Neural cell (in vitro differentiated cells): ENCODE results near the gene SIX4.

ENCODE experiments used
- EP300 ChIP-seq: fragments of 450-650 bp; conservative IDR thresholded peaks from 2 replicates; pipeline ENCODE4 v1.6.1; 2014; ENCODE audit warnings: antibody characterized with exemption, mild to moderate bottlenecking, moderate library complexity; ENCODE audit not compliant: poor library complexity, severe bottlenecking
- EZH2 ChIP-seq: fragments of 200-600, 300-800 bp; shearing (Covaris generic), sonication (generic); IDR thresholded peaks from 2 replicates; pipeline ENCODE4 v1.6.1; 2014; ENCODE audit warnings: antibody characterized with exemption, low read length, borderline replicate concordance, mild to moderate bottlenecking; ENCODE audit not compliant: insufficient read depth, poor library complexity, severe bottlenecking
- POLR2AphosphoS5 ChIP-seq: IDR thresholded peaks from 2 replicates; pipeline ENCODE4 v1.6.1; 2012
- RAD21 ChIP-seq: fragments of 450-650 bp; conservative IDR thresholded peaks from 2 replicates; pipeline ENCODE4 v1.6.1; 2014; ENCODE audit warnings: antibody characterized with exemption, mild to moderate bottlenecking, moderate library complexity
- SMC3 ChIP-seq: fragments of 450-650 bp; conservative IDR thresholded peaks from 2 replicates; pipeline ENCODE4 v1.6.1; 2014; ENCODE audit warnings: antibody characterized with exemption, mild to moderate bottlenecking, moderate library complexity; ENCODE audit not compliant: poor library complexity
- TAF1 ChIP-seq: IDR thresholded peaks from 2 replicates; pipeline ENCODE4 v1.6.1; 2012; ENCODE audit warnings: low read depth
- TF ChIP-seq, protein P1 (sequence below): fragments of 450-650 bp; IDR thresholded peaks from 2 replicates; pipeline ENCODE4 v1.5.1; 2014; ENCODE audit warnings: antibody characterized with exemption, mild to moderate bottlenecking, moderate library complexity; ENCODE audit not compliant: poor library complexity, severe bottlenecking
- TF ChIP-seq, protein P2 (sequence below): IDR thresholded peaks from 2 replicates; pipeline ENCODE4 v1.6.1; 2012; ENCODE audit warnings: borderline replicate concordance

DNA sequence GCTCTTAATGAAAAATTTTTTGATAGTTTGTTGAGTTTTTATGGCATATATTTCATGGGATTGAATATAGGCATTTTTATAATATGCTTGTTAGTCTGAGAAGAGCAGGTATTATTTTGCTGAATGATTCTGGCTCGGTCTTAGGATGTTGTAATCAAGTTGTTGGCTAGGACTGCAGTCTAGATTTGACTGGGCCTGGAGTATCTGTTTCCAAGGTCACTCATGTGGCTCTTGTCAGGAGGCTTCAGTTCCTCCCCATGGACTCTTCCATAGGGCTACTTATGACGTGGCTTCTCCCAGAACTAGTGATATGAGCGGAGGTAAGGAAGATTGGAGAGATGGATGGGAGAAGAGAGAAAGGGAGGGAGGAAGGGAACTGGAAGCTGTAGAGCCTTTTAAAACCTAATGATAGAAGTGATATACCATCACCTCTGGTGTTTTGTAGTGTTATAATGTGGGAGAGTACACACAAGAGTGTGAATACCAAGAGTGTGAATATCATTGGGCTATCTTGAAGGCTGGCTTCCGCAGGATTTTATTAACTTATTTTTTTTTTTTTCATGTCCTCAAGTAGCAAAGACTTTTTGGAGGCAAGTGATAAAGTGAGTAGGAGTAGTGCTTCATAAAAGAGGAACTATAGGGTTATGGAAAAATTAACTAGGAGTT lies 14.8 kb upstream of the SIX4 start:
- no peak for TF ChIP-seq EP300
- TF ChIP-seq, protein P1, sequence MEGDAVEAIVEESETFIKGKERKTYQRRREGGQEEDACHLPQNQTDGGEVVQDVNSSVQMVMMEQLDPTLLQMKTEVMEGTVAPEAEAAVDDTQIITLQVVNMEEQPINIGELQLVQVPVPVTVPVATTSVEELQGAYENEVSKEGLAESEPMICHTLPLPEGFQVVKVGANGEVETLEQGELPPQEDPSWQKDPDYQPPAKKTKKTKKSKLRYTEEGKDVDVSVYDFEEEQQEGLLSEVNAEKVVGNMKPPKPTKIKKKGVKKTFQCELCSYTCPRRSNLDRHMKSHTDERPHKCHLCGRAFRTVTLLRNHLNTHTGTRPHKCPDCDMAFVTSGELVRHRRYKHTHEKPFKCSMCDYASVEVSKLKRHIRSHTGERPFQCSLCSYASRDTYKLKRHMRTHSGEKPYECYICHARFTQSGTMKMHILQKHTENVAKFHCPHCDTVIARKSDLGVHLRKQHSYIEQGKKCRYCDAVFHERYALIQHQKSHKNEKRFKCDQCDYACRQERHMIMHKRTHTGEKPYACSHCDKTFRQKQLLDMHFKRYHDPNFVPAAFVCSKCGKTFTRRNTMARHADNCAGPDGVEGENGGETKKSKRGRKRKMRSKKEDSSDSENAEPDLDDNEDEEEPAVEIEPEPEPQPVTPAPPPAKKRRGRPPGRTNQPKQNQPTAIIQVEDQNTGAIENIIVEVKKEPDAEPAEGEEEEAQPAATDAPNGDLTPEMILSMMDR: no peak
- TF ChIP-seq POLR2AphosphoS5: no peak
- TF ChIP-seq TAF1: no peak
- TF ChIP-seq, protein P2, sequence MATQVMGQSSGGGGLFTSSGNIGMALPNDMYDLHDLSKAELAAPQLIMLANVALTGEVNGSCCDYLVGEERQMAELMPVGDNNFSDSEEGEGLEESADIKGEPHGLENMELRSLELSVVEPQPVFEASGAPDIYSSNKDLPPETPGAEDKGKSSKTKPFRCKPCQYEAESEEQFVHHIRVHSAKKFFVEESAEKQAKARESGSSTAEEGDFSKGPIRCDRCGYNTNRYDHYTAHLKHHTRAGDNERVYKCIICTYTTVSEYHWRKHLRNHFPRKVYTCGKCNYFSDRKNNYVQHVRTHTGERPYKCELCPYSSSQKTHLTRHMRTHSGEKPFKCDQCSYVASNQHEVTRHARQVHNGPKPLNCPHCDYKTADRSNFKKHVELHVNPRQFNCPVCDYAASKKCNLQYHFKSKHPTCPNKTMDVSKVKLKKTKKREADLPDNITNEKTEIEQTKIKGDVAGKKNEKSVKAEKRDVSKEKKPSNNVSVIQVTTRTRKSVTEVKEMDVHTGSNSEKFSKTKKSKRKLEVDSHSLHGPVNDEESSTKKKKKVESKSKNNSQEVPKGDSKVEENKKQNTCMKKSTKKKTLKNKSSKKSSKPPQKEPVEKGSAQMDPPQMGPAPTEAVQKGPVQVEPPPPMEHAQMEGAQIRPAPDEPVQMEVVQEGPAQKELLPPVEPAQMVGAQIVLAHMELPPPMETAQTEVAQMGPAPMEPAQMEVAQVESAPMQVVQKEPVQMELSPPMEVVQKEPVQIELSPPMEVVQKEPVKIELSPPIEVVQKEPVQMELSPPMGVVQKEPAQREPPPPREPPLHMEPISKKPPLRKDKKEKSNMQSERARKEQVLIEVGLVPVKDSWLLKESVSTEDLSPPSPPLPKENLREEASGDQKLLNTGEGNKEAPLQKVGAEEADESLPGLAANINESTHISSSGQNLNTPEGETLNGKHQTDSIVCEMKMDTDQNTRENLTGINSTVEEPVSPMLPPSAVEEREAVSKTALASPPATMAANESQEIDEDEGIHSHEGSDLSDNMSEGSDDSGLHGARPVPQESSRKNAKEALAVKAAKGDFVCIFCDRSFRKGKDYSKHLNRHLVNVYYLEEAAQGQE: no peak
- TF ChIP-seq EZH2: no peak
- no peak for TF ChIP-seq RAD21
- TF ChIP-seq SMC3: no peak
